GM12878 (cell line): ENCODE data around the gene GPBP1L1. TPM values are rescaled to one million over a fixed set of nuclear protein-coding genes. Genes with fewer than 3 reads are reported as not detected.
"Not testable (repeated sequence)": the region's sequence is repeated elsewhere in the genome, so short reads cannot be mapped to it uniquely, and the experiment has no call there.

Experiments used
- ATAC-seq: fragments of 200-7000 bp; cut with Tn5 transposase; 3 replicates; pipeline ENCODE4 v1.9.1; 2020; ENCODE audit warnings: mild to moderate bottlenecking, moderate library complexity
- BruUV-seq: library from RNA; stranded (reverse); fragments of 400-500 nt; replicated peaks from 2 replicates; lab custom pipeline; 2021; lab: Mats Ljungman, UMichigan
- CTCF ChIA-PET: fragments of 300-600 bp; sonication (Branson Sonifier 250); formaldehyde crosslinking; extraction: SDS; loops from one replicate; lab custom pipeline; 2021; ENCODE audit warnings: inconsistent platforms; lab: Yijun Ruan, JAX
- POLR2A ChIA-PET: fragments of 350-600 bp; formaldehyde crosslinking; extraction: SDS; loops from one replicate; lab custom pipeline; 2021; ENCODE audit warnings: inconsistent platforms; lab: Charles Lee
- RAD21 ChIA-PET: fragments of 300-600 bp; sonication (Branson Sonifier 250); formaldehyde crosslinking; loops from one replicate; lab custom pipeline; 2023; ENCODE audit warnings: antibody characterized with exemption; ENCODE audit not compliant: unreplicated experiment; lab: Charles Lee
- SMC1A ChIA-PET: fragments of 300-600 bp; sonication (Branson Sonifier 250); formaldehyde crosslinking; loops from one replicate; lab custom pipeline; 2023; ENCODE audit not compliant: unreplicated experiment, uncharacterized antibody; lab: Charles Lee
- DNase-seq: peaks from one replicate; pipeline ENCODE4 v3.0.0-alpha.2; 2011; ENCODE audit warnings: low read depth, low spot score
- FAIRE-seq: peaks from 3 replicates; lab custom pipeline; 2011; peaks lifted over from hg19 to GRCh38; lab: Jason Lieb, UNC
- H2AFZ ChIP-seq: 2 replicates; pipeline ENCODE4 v1.6.0; 2011; ENCODE audit warnings: low read depth, low read length, control low read depth; ENCODE audit not compliant: control insufficient read depth
- H3K27ac ChIP-seq: 2 replicates; pipeline ENCODE4 v1.5.1; 2011; ENCODE audit warnings: control low read depth; ENCODE audit not compliant: control insufficient read depth, insufficient read depth
- H3K27me3 ChIP-seq, 2 experiments: replicated peaks in 1 of 2; 2 replicates each; pipeline versions ENCODE4 v1.6.0 to v1.6.1; 2011; ENCODE audit warnings: low read length in 1 of 2; ENCODE audit not compliant: control insufficient read depth in 2 of 2, insufficient read depth in 2 of 2
- H3K36me3 ChIP-seq, 2 experiments: 2 replicates each; pipeline ENCODE4 v1.5.1; 2011; ENCODE audit warnings: low read length in 1 of 2; ENCODE audit not compliant: control insufficient read depth in 2 of 2, insufficient read depth in 2 of 2
- H3K4me1 ChIP-seq: 2 replicates; pipeline ENCODE4 v1.6.1; 2011; ENCODE audit warnings: mild to moderate bottlenecking, low read length, moderate library complexity, mixed read lengths; ENCODE audit not compliant: control insufficient read depth, insufficient read depth
- H3K4me2 ChIP-seq: 2 replicates; pipeline ENCODE4 v1.6.0; 2011; ENCODE audit warnings: control low read depth; ENCODE audit not compliant: control insufficient read depth, insufficient read depth
- H3K4me3 ChIP-seq: fragments of 200-600 bp; sonication (generic); 2 replicates; pipeline ENCODE4 v1.5.1; 2016
- H3K79me2 ChIP-seq: 2 replicates; pipeline ENCODE4 v1.6.0; 2011; ENCODE audit warnings: low read length; ENCODE audit not compliant: control insufficient read depth, insufficient read depth
- H3K9ac ChIP-seq: 2 replicates; pipeline ENCODE4 v1.8.0; 2011; ENCODE audit warnings: low read length, control low read depth, mixed read lengths; ENCODE audit not compliant: control insufficient read depth, insufficient read depth
- H3K9me3 ChIP-seq: replicated peaks from 3 replicates; pipeline ENCODE4 v1.5.1; 2011; ENCODE audit warnings: mild to moderate bottlenecking, low read length; ENCODE audit not compliant: control insufficient read depth, insufficient read depth
- H4K20me1 ChIP-seq: 2 replicates; pipeline ENCODE4 v1.6.0; 2011; ENCODE audit not compliant: control insufficient read depth, insufficient read depth
- BACH1 ChIP-seq: fragments of 450-650 bp; IDR thresholded peaks from 2 replicates; pipeline ENCODE4 v1.6.1; 2017; ENCODE audit warnings: mild to moderate bottlenecking, borderline replicate concordance
- CBFB ChIP-seq: IDR thresholded peaks from 2 replicates; pipeline ENCODE4 v1.6.1; 2016; ENCODE audit warnings: antibody characterized with exemption, low read depth
- CEBPB ChIP-seq, 2 experiments: fragments of 150-350 bp in 1 of 2; IDR thresholded peaks; 2 replicates each; pipeline ENCODE4 v1.6.1; 2012 to 2014; ENCODE audit warnings: low read depth in 2 of 2, low read length in 2 of 2, borderline replicate concordance in 1 of 2, inconsistent platforms in 1 of 2
- CHD1 ChIP-seq: IDR thresholded peaks from 2 replicates; pipeline ENCODE4 v1.6.1; 2012; ENCODE audit warnings: low read depth, low read length, improper control_type of control experiment
- IRF3 ChIP-seq: fragments of 450-650 bp; IDR thresholded peaks from 2 replicates; pipeline ENCODE4 v1.6.1; 2014; ENCODE audit warnings: mild to moderate bottlenecking
- MEF2B ChIP-seq: fragments of 450-650 bp; IDR thresholded peaks from 2 replicates; pipeline ENCODE4 v1.6.1; 2018; ENCODE audit warnings: mild to moderate bottlenecking, moderate library complexity; ENCODE audit not compliant: partially characterized antibody, poor library complexity, severe bottlenecking
- RAD21 ChIP-seq: IDR thresholded peaks from 2 replicates; pipeline ENCODE4 v1.6.1; 2011; ENCODE audit warnings: mild to moderate bottlenecking, low read depth, low read length, moderate library complexity; ENCODE audit not compliant: insufficient read depth
- SMAD1 ChIP-seq: fragments of 450-650 bp; IDR thresholded peaks from 2 replicates; pipeline ENCODE4 v1.6.1; 2018; ENCODE audit warnings: mild to moderate bottlenecking, low read depth; ENCODE audit not compliant: partially characterized antibody
- SMAD5 ChIP-seq: IDR thresholded peaks from 2 replicates; pipeline ENCODE4 v1.6.1; 2016; ENCODE audit warnings: antibody characterized with exemption, low read depth
- TBL1XR1 ChIP-seq: IDR thresholded peaks from 2 replicates; pipeline ENCODE4 v1.6.1; 2012; ENCODE audit warnings: low read depth, low read length, improper control_type of control experiment
- TCF7 ChIP-seq: IDR thresholded peaks from 2 replicates; pipeline ENCODE4 v1.6.1; 2014; ENCODE audit warnings: antibody characterized with exemption, borderline replicate concordance
- ZNF217 ChIP-seq: fragments of 450-650 bp; IDR thresholded peaks from 2 replicates; pipeline ENCODE4 v1.6.1; 2017; ENCODE audit warnings: antibody characterized with exemption, mild to moderate bottlenecking
- ZNF274 ChIP-seq: IDR thresholded peaks from one replicate; pipeline ENCODE4 v1.8.0; 2011; ENCODE audit not compliant: insufficient read length, insufficient read depth
- ZZZ3 ChIP-seq: IDR thresholded peaks from 2 replicates; pipeline ENCODE4 v1.6.1; 2011; ENCODE audit warnings: low read depth; ENCODE audit not compliant: control insufficient read depth, insufficient read length
- WGBS: methylation state at CpG from one replicate; pipeline ENCODE4 v1.1.6; 2016; ENCODE audit warnings: low lambda C conversion rate; ENCODE audit not compliant: insufficient replicate concordance, insufficient coverage; ENCODE audit errors: missing lambda C conversion rate; 5-methylcytosine and 5-hydroxymethylcytosine counted together
- in situ Hi-C: fragments of 300-500 bp; cut with MboI; formaldehyde crosslinking; loops from 9 replicates; pipeline ENCODE4 v1.14.3; 2018; ENCODE audit warnings: mixed read lengths
- intact Hi-C: fragments of 100-400 bp; cut with micrococcal nuclease; formaldehyde crosslinking; loops from one replicate; pipeline ENCODE4 v1.14.2; 2022; ENCODE audit not compliant: unreplicated experiment
- polyA plus RNA-seq, 11 experiments: library from polyadenylated mRNA; depleted of rRNA in 4 of 11; unstranded in 6 of 11; stranded (reverse) in 5 of 11; fragments of >200 nt; fragmentation: Nextera tagmentation in 4 of 11; fragmentation: Illumina TruSeq in 1 of 11; extraction: Ambion mirVana in 4 of 11; extraction: Trizol in 1 of 11; gene quantifications; 1 replicate in 1 of 11; 2 replicates in 10 of 11; pipeline versions ENCODE4 v1.2.1 to v1.2.3, GENCODE V29; 2011 to 2016; ENCODE audit warnings: inconsistent platforms in 2 of 11, missing spikeins in 2 of 11, low read depth in 1 of 11
- total RNA-seq, 4 experiments: library from RNA; depleted of rRNA in 3 of 4; stranded (reverse); fragments of >200 nt in 3 of 4; fragmentation: Illumina TruSeq in 1 of 4; extraction: Trizol in 1 of 4; gene quantifications; 2 replicates each; pipeline versions ENCODE4 v1.2.1 to v1.2.3, GENCODE V29; 2013 to 2021

GPBP1L1 gene
- total and polyA plus RNA-seq, 10 of the 15 experiments (the other 5 are each of a cell fraction or from before 2014, with no cell fraction given): 37.3 to 91.6 (median 81.2) TPM

DNA sequence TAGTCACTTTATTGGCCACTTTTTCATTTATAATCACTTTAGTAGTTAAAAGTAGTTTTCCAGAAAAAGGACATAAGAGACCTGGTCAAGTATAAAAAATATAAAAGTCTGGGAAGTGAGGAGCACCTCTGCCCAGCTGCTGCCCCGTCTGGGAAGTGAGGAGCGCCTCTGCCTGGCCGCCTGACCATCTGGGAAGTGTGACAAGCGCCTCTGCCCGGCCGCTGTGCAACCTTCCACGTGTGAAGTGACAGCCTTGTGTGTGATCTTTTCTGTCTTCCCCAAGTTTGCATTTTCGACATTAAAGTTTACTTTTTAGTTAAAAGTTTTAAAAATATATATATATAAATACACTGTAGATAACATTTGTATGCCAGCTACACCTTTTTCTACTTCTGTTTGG, 7.5 kb upstream of the GPBP1L1 start:
- H3K4me2 ChIP-seq, BruUV-seq, H4K20me1 ChIP-seq, RAD21 ChIA-PET, H3K4me1 ChIP-seq, in situ Hi-C loops, H3K9me3 ChIP-seq, H3K27ac ChIP-seq, H3K9ac ChIP-seq, intact Hi-C loops, H3K4me3 ChIP-seq, ATAC-seq, POLR2A ChIA-PET, H3K27me3 ChIP-seq, FAIRE-seq, CTCF ChIA-PET, H2AFZ ChIP-seq, DNase-seq: not testable (repeated sequence)
- H3K36me3 ChIP-seq: peaks cover 4 to 14% of the 10 kb centered on the region in 2 experiments
- SMC1A ChIA-PET: interaction anchor here (1.8 kb wide), 1 partner anchor 11 kb away, joined by 5 read pairs; no protein-coding TSS in a partner anchor
- 95% methylated on average over 8 of the region's 8 CpGs for WGBS
- peaks cover 26% of the 10 kb centered on the region for H3K79me2 ChIP-seq

DNA sequence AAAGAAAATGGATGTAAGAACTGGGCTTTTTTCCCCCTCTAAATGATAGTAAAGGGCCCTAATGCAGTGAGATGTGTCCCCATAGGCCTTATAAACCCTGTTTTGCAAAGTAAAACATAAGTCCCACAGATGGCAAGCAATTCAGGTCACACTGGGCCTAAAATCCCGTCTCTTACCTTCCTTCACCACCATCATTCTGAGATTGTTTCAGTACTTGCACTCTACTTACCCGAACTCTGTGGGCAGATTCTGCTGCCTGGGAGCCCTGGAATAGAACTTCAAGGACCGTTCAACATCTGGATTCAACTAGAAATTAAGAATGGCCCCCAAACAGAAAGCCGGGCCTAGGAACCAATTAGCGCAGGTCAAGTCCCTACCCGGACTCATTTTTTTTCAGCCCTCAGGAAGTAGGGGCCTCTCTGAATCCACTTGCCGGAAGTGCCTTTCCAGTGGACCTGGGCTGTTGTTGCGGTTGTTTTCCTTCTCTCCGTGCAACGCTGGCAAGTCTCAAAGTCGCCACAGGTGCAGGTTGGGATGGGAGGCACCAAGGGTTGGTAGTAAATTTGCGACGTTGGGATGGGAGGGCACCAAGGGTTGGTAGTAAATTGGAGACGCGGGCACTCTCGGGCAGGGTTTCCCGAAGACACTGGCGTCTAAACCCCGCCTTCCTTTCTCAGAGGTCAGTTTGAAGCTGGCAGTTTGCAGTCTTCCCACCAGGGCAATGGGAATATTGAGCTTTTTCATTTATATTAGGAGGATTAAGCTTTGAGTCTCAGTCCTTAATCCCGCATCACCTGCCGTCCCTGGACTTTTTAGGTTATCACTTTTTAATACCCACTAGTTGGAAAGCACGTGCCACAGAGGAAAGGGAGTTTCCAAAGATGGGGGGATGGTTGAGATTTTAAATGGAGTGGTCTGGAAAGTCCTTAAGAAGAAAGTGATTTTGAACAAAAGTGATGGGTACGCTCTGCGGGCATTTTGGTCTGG, 1.7 kb upstream of the GPBP1L1 start, which contains the start of gene TMEM69:
TMEM69 (plus strand) TSS at position 428 of the 987 bp plus-strand sequence. CDS start 2,888 bp downstream, outside the sequence.
- CTCF ChIA-PET: interaction anchor here (1.4 kb wide), 1 partner anchor 9 kb away, joined by 3 read pairs; no protein-coding TSS in a partner anchor
- no TSS peak for BruUV-seq
- TF ChIP-seq BACH1: no peak
- TF ChIP-seq TCF7: peak; percentile 45; the same call in 1 of the 2 replicates
- no peak for TF ChIP-seq CEBPB (IDR thresholded peaks at IDR 0.05; ENCODE audit: borderline replicate concordance in 1 of 2, low read depth in 2 of 2, low read length in 2 of 2)
- TF ChIP-seq SMAD1: no peak
- TF ChIP-seq CBFB: peak; percentile 78
- no peak for TF ChIP-seq ZNF274
- peak; percentile 21; the same call in 1 of the 2 replicates for TF ChIP-seq SMAD5
- TF ChIP-seq RAD21: no peak
- no peak for TF ChIP-seq ZNF217
- 0 out of 2 replicates have a peak, but pooled peaks have one; percentile 40 for TF ChIP-seq TBL1XR1
- no peak for TF ChIP-seq ZZZ3
- TF ChIP-seq MEF2B: no peak
- peak; percentile 84; the same call in 1 of the 2 replicates for TF ChIP-seq CHD1
- TF ChIP-seq IRF3: 0 out of 2 replicates have a peak, but pooled peaks have one; percentile 41

More for the DNA sequence above, 1.7 kb upstream of the GPBP1L1 start, which contains the start of gene TMEM69:
- ChIA-PET POLR2A (interaction anchor here (0.7 to 2.4 kb wide), 12 partner anchors 9 to 442 kb away, joined by 3 to 18 read pairs (median 4); partner anchors contain the start of gene IPP), RAD21 (interaction anchor here (0.7 to 2.6 kb wide), 6 partner anchors 10 to 105 kb away, joined by 3 to 16 read pairs (median 3); partner anchors contain the start of genes IPP and NASP), SMC1A (interaction anchor here (0.9 to 1.6 kb wide), 5 partner anchors 43 to 166 kb away, joined by 3 read pairs; partner anchors contain the start of gene AKR1A1)
- under 1% methylated on average over 24 of the region's 24 CpGs for WGBS
- no peaks in the 10 kb centered on the region for H4K20me1 ChIP-seq
- H3K79me2 ChIP-seq: peaks cover 74% of the 10 kb centered on the region
- FAIRE-seq (peak; percentile 91), ATAC-seq (peak; percentile 41), DNase-seq (peak; percentile 77)
- H3K27ac ChIP-seq: peak within 1 kb of the TSS; percentile 100
- peak within 1 kb of the TSS; percentile 73 for H2AFZ ChIP-seq
- peaks cover 3% of the 10 kb centered on the region; the same call in 1 of the 2 replicates for H3K4me1 ChIP-seq
- H3K36me3 ChIP-seq: peaks cover 0 to 11% of the 10 kb centered on the region in 2 experiments; a peak in 2 of 4 replicates
- H3K27me3 ChIP-seq: no peaks in the 10 kb centered on the region
- peak within 1 kb of the TSS; percentile 98 for H3K4me3 ChIP-seq
- in situ Hi-C loops: no loop called here
- H3K9ac ChIP-seq: peak within 1 kb of the TSS; percentile 99
- intact Hi-C loops: loop anchor here (1.0 to 10.0 kb wide), 9 partner anchors 62 to 657 kb away; partner anchors contain the start of genes CCDC163, IPP, MAST2 and MMACHC
- H3K4me2 ChIP-seq: peak within 1 kb of the TSS; percentile 91
- no peaks in the 10 kb centered on the region for H3K9me3 ChIP-seq
